Caki2 (cell line): ENCODE measurements around the gene PTPRD. TPM values are rescaled to one million over a fixed set of nuclear protein-coding genes. Genes with fewer than 3 reads are reported as not detected.

Experiments used
- DNase-seq: peaks from one replicate; pipeline ENCODE4 v3.0.0-alpha.2; 2015; ENCODE audit warnings: low read depth
- in situ Hi-C: cut with HindIII; loops from 2 replicates; pipeline ENCODE4 v1.10.0; 2016; ENCODE audit warnings: low sequenced_read_pairs, low pct_unique_long_range_greater_than_20kb, mixed read lengths
- total RNA-seq: library from RNA; depleted of rRNA; stranded (reverse); fragments of >200 nt; shearing (Covaris generic); gene quantifications from 2 replicates; pipeline ENCODE4 v1.2.3, GENCODE V29; 2014; ENCODE audit warnings: low replicate concordance

The PTPRD gene
- total RNA-seq, 1 experiment from 2014 or later: 1.1 TPM

- in situ Hi-C loops: no loop called here
- no peak for DNase-seq
These were observed 1328.6 kb downstream of the PTPRD start for GRCh38 chr9:9284201-9284600.

GRCh38 chr9:9283159-9283986 lies 1329.4 kb downstream of the PTPRD start:
- DNase-seq: no peak
- in situ Hi-C loops: no loop called here

- in situ Hi-C loops: no loop called here
- DNase-seq: no peak
These were observed 1337.2 kb downstream of the PTPRD start for GRCh38 chr9:9275601-9276000.

- in situ Hi-C loops: no loop called here
- no peak for DNase-seq
These were observed 1354.8 kb downstream of the PTPRD start for GRCh38 chr9:9257999-9258498.

- no peak for DNase-seq
- in situ Hi-C loops: no loop called here
These were observed 1366.1 kb downstream of the PTPRD start for GRCh38 chr9:9246726-9247125.

- in situ Hi-C loops: no loop called here
These were observed 1380.9 kb downstream of the PTPRD start for GRCh38 chr9:9231946-9232345.

GRCh38 chr9:9229269-9229668 lies 1383.5 kb downstream of the PTPRD start:
- DNase-seq: no peak
- in situ Hi-C loops: no loop called here

More at GRCh38 chr9:9231946-9232345, 1380.9 kb downstream of the PTPRD start:
- DNase-seq: no peak

- DNase-seq: no peak
- in situ Hi-C loops: no loop called here
These were observed 1389.6 kb downstream of the PTPRD start for GRCh38 chr9:9223175-9223574.

- no peak for DNase-seq
- in situ Hi-C loops: no loop called here
These were observed 1390.1 kb downstream of the PTPRD start for GRCh38 chr9:9222730-9223129.

- DNase-seq: no peak
- in situ Hi-C loops: no loop called here
These were observed 1395.9 kb downstream of the PTPRD start for GRCh38 chr9:9216934-9217333.

GRCh38 chr9:9215050-9215449 lies 1397.8 kb downstream of the PTPRD start:
- DNase-seq: no peak
- in situ Hi-C loops: no loop called here

- in situ Hi-C loops: no loop called here
- no peak for DNase-seq
These were observed 1398.7 kb downstream of the PTPRD start for GRCh38 chr9:9214066-9214465.

- DNase-seq: no peak
- in situ Hi-C loops: no loop called here
These were observed 1399.8 kb downstream of the PTPRD start for GRCh38 chr9:9212963-9213362.

GRCh38 chr9:9202276-9202675 lies 1410.5 kb downstream of the PTPRD start:
- in situ Hi-C loops: no loop called here

GRCh38 chr9:9186086-9186485 lies 1426.7 kb downstream of the PTPRD start:
- in situ Hi-C loops: no loop called here
- DNase-seq: no peak

More at GRCh38 chr9:9202276-9202675, 1410.5 kb downstream of the PTPRD start:
- DNase-seq: no peak

- DNase-seq: no peak
- in situ Hi-C loops: no loop called here
These were observed 1430.4 kb downstream of the PTPRD start for GRCh38 chr9:9182431-9182830.

GRCh38 chr9:9177081-9177480 lies 1435.7 kb downstream of the PTPRD start:
- in situ Hi-C loops: no loop called here
- DNase-seq: no peak

GRCh38 chr9:9174358-9174757 lies 1438.4 kb downstream of the PTPRD start:
- in situ Hi-C loops: no loop called here
- DNase-seq: no peak

GRCh38 chr9:9173264-9173663 lies 1439.5 kb downstream of the PTPRD start:
- DNase-seq: no peak
- in situ Hi-C loops: no loop called here
